Activated CD8-positive, alpha-beta memory T cell treated with anti-CD3 and anti-CD28 coated beads for 36 hours (primary cell): Measurements from ENCODE around the gene ZNF440. TPM values are rescaled to one million over a fixed set of nuclear protein-coding genes. Genes with fewer than 3 reads are reported as not detected.
"Not testable (repeated sequence)": the region's sequence is repeated elsewhere in the genome, so short reads cannot be mapped to it uniquely, and the experiment has no call there.

Experiments used
- CTCF ChIA-PET: fragments of 350-600 bp; sonication (Branson Sonifier 250); formaldehyde crosslinking; loops from one replicate; lab custom pipeline; 2021; ENCODE audit warnings: antibody characterized with exemption; lab: Charles Lee
- POLR2A ChIA-PET: fragments of 350-600 bp; sonication (Branson Sonifier 250); formaldehyde crosslinking; loops from one replicate; lab custom pipeline; 2021; ENCODE audit warnings: antibody characterized with exemption; lab: Charles Lee
- total RNA-seq, 2 experiments: library from RNA; stranded (reverse); gene quantifications; one replicate each; pipeline ENCODE4 v1.2.3, GENCODE V29; 2021

The ZNF440 gene
- total RNA-seq, 2 experiments from 2014 or later: 7.0 to 7.4 TPM

- ChIA-PET CTCF (interaction anchor here (0.6 to 5.1 kb wide), 5 partner anchors 9 to 441 kb away, joined by 3 to 48 read pairs (median 3); partner anchors contain the start of gene ZNF491), POLR2A (interaction anchor here (0.5 to 0.9 kb wide), 3 partner anchors 35 to 276 kb away, joined by 3 read pairs; partner anchors contain the start of gene ZNF441)
These were observed 407 bp upstream of the ZNF440 start for GRCh38 chr19:11813703-11814028.

- CTCF ChIA-PET: interaction anchor here (1.0 to 5.1 kb wide), 3 partner anchors 13 to 108 kb away, joined by 3 to 48 read pairs (median 6); partner anchors contain the start of gene ZNF491
- POLR2A ChIA-PET: no interaction called here
These were observed 595 bp downstream of the ZNF440 start for GRCh38 chr19:11814700-11815035.

GRCh38 chr19:11821474-11822109, 7.5 kb downstream of the ZNF440 start:
- POLR2A ChIA-PET: no interaction called here
- CTCF ChIA-PET: no interaction called here

DNA sequence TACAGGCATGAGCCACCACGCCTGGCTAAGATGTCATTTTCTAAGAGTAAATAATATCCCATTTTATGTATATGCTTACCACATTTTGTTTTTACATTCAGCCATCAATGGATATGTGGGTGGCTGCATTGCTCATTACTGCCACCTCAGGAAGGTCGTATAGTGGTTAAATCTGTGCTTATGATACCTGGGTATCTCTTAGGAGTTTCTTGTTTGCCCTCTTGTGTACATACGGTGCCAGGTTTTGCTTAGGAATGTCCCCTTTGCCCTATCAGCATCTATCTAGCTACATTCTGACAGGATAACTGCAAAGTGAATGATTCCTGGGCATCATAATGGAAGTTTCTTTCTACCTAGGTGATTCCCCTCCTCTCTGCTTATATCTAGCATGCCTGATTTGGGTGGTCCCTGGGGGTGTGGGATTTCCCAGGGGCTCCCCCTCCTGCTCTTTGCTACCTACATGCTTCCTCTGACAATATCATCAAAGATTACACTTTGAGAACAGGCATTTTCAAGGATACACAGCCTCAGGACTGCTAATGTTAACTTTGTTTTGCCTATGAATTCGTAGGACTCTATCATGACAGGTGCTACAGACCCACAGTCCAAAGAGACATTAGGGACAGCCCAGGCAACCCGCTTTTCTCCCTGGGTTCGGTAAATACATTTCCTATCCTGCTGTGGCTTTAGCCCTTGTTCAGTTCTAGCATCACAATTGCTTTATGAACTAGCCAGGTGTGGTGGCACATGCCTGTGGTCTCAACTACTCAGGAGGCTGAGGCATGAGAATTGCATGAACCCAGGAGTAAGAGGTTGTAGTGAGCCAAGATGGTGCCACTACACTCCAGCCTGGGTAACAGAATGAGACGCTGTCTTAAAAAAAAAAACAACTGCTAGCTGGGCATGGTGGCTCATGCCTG, 15.1 kb downstream of the ZNF440 start:
- POLR2A ChIA-PET, CTCF ChIA-PET: not testable (repeated sequence)

GRCh38 chr19:11832253-11832912, 18.3 kb downstream of the ZNF440 start:
- POLR2A ChIA-PET: no interaction called here
- CTCF ChIA-PET: no interaction called here

GRCh38 chr19:11833541-11833940, 19.5 kb downstream of the ZNF440 start:
- ChIA-PET POLR2A (no interaction called here), CTCF (no interaction called here)

- POLR2A ChIA-PET: not testable (repeated sequence)
- CTCF ChIA-PET: interaction anchor here (0.6 kb wide), 1 partner anchor 784 kb away, joined by 4 read pairs; no protein-coding TSS in a partner anchor
These were observed 21.6 kb downstream of the ZNF440 start for GRCh38 chr19:11835626-11836066.

GRCh38 chr19:11843722-11844121, 29.6 kb downstream of the ZNF440 start:
- POLR2A ChIA-PET: no interaction called here
- CTCF ChIA-PET: no interaction called here

GRCh38 chr19:11847615-11848014, 33.5 kb downstream of the ZNF440 start:
- POLR2A ChIA-PET: not testable (repeated sequence)
- CTCF ChIA-PET: interaction anchor here (1.5 kb wide), 1 partner anchor 50 kb away, joined by 5 read pairs; no protein-coding TSS in a partner anchor

DNA sequence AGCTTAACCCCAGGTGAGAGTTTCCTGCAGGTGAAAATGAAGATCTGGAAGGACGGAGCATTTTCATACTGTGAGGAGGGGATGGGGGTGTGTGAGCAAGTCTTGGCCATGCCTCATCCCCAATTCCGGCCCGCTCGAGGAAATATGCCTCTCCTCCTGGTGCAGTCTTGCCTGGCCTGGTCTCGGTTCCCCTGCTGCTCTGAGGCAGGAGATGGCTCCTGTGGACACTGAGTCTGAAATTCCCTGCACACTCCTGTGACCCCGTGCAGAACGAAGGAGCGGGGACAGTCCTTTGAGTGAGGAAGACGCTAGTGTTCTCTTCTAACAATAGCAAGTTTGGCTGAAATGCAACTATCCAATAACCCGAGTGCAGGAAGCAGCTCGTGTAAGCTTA, 34.1 kb downstream of the ZNF440 start:
- CTCF ChIA-PET: interaction anchor here (1.0 to 1.5 kb wide), 2 partner anchors 51 to 212 kb away, joined by 3 to 5 read pairs; no protein-coding TSS in a partner anchor

GRCh38 chr19:11848594-11849469, 34.8 kb downstream of the ZNF440 start, which contains the start of gene ZNF439:
Gene ZNF439 (plus strand): TSS chr19:11848726. CDS start chr19:11848868, 142 bp downstream.
- ChIA-PET POLR2A (interaction anchor here (0.5 to 0.8 kb wide), 2 partner anchors 35 to 829 kb away, joined by 3 read pairs; partner anchors contain the start of gene ZNF440), CTCF (interaction anchor here (1.0 to 1.5 kb wide), 2 partner anchors 51 to 211 kb away, joined by 3 to 5 read pairs; no protein-coding TSS in a partner anchor)

More for the DNA sequence above, 34.1 kb downstream of the ZNF440 start:
- POLR2A ChIA-PET: no interaction called here

DNA sequence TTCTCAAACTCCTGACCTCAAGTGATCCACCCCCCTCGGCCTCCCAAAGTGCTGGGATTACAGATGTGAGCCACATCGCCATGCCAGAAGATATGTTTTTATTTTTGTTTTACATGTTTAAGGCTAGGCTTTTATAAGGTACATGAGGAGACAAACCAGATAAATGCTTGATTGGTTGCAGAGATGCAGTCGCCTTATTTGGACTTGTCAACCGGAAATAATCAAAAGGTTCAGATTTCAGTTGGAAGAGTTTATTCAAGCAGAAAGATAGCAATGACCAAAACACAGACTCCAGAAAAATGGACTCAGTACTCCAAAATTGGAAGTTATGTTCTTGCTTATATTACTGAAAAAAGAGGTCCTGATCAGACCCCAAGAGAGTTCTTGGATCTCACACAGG, 36.2 kb downstream of the ZNF440 start:
- CTCF ChIA-PET: interaction anchor here (1.3 to 1.6 kb wide), 2 partner anchors 29 to 52 kb away, joined by 4 to 5 read pairs; partner anchors contain the start of gene ZNF491
- POLR2A ChIA-PET: not testable (repeated sequence)

GRCh38 chr19:11853358-11853757, 39.3 kb downstream of the ZNF440 start:
- CTCF ChIA-PET: no interaction called here
- POLR2A ChIA-PET: no interaction called here

DNA sequence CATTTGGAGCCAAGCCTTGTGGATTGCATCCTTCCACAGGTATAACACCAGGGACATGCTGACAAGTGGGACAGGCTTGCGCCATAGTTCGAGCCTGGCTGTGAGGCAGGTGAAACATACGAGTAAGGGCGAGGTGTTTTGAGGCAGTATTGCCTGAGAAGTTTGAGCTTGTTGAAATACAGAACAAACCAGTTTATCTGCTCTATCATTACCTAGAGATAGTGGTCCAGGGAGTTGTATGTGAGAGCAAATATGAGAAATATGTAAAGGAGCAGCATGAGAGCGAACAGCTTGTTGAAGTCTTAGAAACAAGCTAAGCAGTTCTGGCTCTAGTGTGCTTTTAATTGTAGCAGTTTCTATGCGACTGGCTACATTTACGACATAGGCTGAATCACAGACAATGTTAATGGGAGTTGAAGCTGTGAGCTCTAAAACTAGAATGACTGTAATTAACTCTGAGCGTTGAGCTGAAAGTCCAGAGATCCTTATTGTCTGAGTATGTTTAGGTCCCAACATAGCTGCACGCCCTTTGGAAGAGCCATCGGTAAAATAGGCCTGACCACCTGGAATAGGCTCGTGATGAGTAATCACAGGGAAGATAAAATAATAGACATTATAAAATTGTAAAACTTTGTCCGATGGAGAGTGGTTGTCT, 42.6 kb downstream of the ZNF440 start:
- ChIA-PET POLR2A (no interaction called here), CTCF (no interaction called here)

- ChIA-PET CTCF (no interaction called here), POLR2A (no interaction called here)
These were observed 46.6 kb downstream of the ZNF440 start for GRCh38 chr19:11860721-11861120.

DNA sequence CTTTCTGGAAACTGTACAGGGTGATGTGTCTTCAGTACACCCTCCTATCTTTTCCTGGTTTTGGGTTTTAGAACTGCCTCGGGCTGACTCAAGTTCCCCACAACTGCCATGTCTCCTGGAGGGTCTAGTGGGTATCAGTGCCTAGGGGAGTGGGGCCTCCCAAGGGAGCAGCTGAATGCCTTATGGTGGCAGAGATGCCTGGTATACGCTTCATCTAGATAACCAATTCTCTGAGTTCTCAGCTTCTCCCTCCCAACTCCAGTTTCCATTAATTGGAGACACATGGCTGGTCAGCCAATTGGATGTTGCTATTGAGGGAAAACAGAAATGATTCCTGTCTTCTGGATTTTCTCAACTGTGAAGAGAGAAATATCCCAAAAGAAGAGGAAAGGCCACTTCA, 47.2 kb downstream of the ZNF440 start:
- POLR2A ChIA-PET: no interaction called here
- CTCF ChIA-PET: no interaction called here

- CTCF ChIA-PET: not testable (repeated sequence)
These were observed 53.7 kb downstream of the ZNF440 start for GRCh38 chr19:11867766-11868165.

GRCh38 chr19:11868188-11868587, 54.1 kb downstream of the ZNF440 start:
- ChIA-PET CTCF (no interaction called here), POLR2A (no interaction called here)

More at GRCh38 chr19:11867766-11868165, 53.7 kb downstream of the ZNF440 start:
- POLR2A ChIA-PET: not testable (repeated sequence)
